Muscle of back (tissue), 13 donors: ENCODE results near the gene CCDC110. TPM values are rescaled to one million over a fixed set of nuclear protein-coding genes. Genes with fewer than 3 reads are reported as not detected.
A peak's percentile ranks its signal among the peaks of the same experiment; 100 is the strongest.
"Not testable (repeated sequence)": the region's sequence is repeated elsewhere in the genome, so short reads cannot be mapped to it uniquely, and the experiment has no call there.

Experiments
- DNase-seq, 3 donors: peaks; one replicate each; pipeline versions ENCODE4 v3.0.0 to v3.0.0-alpha.2; 2013
- long read RNA-seq, 9 donors: transcript quantifications; one replicate each; lab custom pipeline, GENCODE V29; 2026
- polyA plus RNA-seq, 10 donors: library from polyadenylated mRNA; unstranded; fragments of 120-200 nt; gene quantifications; one replicate each; pipeline ENCODE4 v1.2.1, GENCODE V29; 2013; ENCODE audit not compliant: insufficient read length in 10 of 10

Gene CCDC110
- polyA plus RNA-seq, result 1 to 10 TPM; 1.0 to 2.1 (median 1.5) TPM
- long read RNA-seq, donor 1, partial matches to known transcripts, result 0 of 1 reads
- long read RNA-seq, donor 1, other reads (novel, unspliced or antisense), result 0 of 1 reads
- long read RNA-seq, donor 2, result 0 reads
- long read RNA-seq, donor 3, result 0 reads
- long read RNA-seq, donor 4, result 0 reads
- long read RNA-seq, donor 5, partial matches to known transcripts, result 0 of 1 reads
- long read RNA-seq, donor 5, other reads (novel, unspliced or antisense), result 0 of 1 reads
- long read RNA-seq, donor 6, result 0 reads
- long read RNA-seq, donor 7, result 0 reads
- long read RNA-seq, donor 8, result 0 reads
- long read RNA-seq, donor 9, result 0 reads

DNA sequence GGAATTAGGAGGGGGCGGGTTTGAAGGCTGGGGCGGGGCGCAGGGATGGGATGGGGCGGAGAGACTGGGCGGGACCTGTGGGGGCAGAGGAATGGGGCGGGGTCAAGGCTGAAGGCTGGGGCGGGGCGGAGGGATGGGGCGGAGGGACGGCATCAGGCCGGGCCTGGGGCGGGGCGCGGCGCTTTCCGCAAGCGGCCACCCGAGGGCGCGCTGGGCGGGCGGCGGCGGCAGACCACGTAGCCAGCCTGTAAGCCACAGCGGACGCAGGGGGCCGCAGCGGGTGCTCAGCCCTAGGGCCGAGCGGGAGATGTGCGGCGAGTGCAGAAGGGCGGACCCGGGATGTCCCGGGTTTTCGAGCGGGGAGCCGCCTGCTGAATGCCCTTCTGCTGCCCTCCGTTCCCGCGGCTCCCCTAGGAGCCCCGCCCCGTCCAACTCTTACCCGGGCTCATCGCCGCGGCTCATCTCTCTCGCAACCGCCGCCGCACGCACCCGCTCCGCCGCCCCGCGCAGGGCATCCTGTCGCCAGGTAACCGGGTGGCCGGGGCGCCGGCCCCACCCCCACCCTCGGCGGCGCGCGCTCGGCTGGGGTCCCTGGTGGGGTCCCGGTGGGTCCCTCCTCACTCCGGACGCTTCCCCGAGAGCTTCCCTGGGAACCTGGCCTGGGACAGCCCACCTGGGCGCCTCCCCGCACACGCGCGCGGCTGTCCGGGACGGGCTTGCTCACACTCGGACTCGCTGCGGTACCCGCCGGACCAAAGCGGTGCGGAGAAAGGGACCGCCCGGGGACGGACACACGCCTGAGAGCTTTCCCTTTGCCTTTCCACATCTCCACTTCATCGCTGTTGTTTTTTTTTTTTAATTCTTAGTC, at the start of gene CCDC110:
CCDC110 (minus strand) TSS at position 499 of the 868 bp plus-strand sequence; CDS start at position 449, 50 bp downstream.
- peak; percentile 92 to 95 (median 94) for DNase-seq

DNA sequence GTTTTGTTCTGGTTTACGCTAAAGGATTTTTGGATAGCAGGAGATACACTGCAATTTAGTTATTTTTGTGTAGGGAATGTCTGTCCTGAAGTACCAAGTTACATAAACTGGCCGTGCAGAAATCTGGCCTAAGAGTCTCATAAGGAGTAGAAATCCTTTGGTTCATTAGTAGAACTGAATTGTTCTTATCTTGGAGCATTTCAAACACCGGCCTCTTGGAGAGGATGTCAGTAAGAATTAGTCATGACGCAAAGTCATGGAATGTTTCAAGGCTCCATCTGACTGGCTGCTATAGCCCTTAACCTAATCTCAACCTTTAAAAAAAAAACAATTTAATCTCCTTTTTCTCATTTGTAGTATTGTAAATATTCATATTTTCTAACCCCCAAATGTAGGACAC, 48.6 kb upstream of the CCDC110 start:
- no peak for DNase-seq

DNA sequence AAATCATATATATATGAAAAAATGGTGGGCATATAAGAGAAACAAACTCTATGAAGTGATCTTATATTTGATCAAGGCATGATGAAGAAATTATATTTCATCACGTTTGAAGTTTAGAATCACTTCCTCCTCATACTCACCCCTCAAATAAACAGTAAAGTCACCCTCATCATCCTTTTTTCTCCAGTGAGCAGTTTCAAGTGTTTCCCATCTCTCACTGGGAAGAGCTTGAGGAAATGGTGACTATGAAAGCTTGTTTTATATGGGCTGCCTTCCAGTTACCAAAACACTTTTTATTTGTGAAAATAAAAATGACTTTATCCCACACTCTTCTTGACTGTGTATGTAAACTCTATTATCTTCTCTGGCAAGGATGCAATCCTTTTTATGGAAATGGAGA, 47.0 kb upstream of the CCDC110 start:
- no peak for DNase-seq

DNA sequence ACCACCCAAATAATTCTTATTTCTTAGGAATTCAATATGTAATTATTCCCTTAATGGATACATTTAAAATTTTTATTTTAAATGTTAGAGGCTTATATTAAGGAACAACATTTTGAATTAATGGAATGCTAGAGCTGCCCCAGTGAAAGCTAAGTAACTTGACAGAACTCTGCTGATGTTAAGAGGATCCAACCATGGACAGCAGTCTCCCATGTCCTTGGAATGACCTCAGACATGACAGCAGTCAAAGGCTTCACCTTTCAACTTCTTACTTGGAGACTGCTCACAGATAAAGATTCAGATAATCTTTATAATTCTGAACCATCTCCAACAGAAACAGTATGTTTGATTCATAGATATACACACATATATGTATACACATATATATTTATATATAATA, 46.5 kb upstream of the CCDC110 start:
- DNase-seq, result no peak

DNA sequence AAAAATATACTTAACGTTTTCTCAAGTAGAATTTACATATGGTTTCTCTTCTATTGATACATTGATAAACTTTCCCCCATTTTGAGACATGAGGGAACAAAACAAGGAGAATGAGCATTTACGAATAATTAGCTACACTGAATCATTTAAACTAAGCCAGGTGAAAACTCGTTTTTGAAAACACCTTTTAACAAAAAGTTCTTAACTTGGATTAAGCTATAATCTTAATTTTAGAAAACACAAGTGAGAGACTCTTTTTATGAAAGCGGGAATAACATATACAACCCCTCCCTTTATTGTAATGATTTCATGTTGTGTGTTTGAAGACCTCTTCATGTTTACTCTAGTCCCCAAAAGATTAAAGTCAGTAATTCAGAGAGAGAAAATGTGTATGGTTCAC, 43.7 kb upstream of the CCDC110 start:
- DNase-seq, result no peak

DNA sequence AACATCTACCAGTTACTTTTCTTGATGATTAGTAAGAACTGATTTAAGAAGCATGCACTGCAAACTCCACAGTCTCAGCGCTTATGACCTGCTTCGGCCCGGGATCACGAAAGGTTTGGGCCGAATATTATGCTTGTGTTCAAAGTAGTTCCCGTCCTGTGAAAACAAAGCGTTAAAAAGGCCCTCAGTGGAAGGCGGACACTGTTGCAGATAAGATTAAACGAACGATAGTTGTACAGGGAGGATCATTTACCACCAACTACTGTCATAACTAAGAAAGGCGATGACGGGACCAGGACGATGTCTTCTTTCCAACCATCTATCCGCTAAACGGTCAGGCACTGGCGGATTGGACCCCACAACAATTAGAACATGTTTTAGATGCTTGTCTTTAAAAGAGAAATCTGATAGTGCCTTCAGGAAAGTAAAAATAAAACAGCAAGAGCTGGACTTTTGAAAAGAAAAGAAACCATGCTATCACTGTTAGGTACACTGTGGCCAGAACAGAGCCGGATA, 42.7 kb upstream of the CCDC110 start:
- DNase-seq, result no peak

DNA sequence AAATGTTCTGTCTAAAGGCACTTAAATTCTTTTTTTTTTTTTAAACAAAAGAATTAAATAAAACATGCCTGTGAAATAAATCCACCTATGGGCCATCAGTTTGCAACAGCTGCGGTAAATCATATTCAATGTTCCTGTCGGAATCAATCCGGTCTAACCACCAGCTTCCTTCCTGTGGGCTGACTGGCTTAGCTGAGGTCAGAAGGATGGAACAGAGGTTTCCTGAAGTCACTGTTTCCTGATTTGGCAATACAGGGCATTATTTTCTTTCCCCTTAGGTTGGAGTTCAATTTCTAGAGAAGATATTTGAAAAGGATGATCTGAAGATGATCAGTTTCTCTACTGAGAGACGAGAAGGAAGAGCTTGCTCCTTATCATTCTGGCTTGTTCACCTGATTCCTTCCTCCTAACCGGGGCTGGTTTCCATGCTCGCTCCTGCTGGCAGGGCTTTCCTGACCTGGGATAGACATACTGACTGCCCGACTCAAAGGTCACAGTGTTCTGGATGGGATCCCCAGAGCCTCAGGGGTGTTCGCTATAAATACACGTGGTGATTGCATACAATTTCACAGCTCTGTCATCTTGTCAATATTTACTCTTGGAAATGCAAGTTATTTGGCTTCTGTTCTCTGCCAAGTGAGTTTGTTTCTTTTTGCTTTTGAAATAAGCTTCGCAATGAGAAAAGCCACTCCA, 42.1 kb upstream of the CCDC110 start:
- no peak for DNase-seq

DNA sequence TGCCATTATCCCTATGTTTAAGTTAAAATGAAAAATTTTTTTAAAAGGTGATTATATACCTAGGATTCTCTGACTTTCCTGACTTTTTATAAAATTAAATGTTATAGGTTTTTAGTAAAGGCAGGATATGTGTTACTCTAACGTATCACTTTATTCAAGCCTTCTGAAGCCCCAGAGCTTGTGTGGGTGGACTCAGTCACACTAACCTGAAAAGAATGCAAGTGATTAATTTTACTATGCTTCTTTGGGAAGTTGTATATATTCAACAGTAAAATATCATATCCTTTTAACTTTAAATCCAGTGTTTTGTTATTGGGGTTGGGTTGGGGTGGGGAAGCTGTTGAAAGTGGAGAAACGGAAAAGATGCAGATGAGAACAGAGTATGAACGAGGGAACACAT, 41.0 kb upstream of the CCDC110 start:
- DNase-seq, result no peak

DNA sequence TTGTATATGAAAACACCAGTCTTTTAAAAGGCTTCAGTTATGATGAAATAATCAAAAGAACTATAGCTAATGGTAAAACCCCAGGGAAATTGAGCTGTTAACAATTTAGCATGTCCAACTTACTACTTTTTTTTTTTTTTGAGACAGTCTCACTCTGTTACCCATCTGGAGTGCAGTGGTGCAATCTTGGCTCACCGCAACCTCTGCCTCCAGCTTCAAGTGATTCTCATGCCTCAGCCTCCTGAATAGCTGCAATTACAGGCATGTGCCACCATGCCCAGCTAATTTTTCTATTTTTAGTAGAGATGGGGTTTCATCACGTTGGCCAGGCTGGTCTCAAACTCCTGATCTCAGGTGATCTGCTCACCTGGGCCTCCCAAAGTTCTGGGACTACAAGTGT, 39.7 kb upstream of the CCDC110 start:
- not testable (repeated sequence) for DNase-seq

DNA sequence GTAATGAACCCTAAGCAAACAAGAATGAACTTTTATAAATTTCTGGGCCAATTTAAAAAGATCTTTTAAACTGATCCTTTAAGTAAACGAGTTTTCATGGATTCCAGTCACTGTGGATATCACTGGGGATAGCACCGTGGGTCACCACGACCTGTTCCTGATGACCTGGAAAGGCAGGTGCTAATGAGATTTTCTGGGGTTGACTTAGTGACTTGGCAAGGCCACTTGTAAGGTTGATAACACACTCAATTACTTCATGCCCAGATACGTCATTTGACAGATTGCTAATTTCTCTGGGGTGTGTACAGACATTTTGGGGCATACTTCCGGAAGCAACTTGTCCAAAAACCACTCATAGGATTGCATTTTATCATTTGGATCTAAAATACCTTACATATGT, 39.3 kb upstream of the CCDC110 start:
- DNase-seq, result no peak

DNA sequence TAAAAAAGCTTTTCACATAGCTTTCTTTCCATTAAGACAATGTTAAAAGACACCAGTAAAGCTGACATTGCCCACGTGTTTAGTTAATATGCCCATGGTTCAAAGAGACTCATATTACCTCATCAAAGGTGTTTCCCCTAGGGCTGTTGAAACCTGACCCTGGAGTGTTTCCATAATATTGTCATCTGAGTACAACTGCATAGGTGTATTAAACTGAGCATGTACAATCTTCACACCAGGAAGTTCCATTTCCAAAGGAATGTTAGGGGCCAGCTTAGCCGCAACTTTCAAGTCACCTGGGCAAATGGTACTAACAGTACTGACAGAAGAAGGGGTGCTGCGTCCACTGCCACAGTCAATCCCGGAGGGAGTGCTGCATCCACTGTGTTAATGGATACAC, 36.6 kb upstream of the CCDC110 start:
- DNase-seq, result no peak

DNA sequence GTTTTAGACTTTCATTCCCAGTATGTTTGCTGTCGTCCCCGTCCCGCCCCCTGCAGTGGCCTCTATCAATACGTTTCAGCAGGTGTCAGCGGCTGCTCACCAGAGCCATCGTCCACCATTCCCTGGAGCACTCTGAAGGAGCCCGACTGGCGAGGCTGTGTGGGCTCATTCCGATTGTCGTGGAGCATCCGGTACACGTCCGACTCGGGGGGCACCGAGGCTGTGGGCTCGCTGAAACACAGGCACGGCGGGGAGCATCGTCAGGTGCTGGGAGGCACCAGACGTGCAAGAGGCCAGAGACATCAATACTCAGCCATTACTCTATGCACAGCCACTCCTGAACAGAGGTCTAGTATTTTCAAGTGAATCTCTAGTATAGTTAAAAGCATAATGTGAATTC, 34.9 kb upstream of the CCDC110 start:
- DNase-seq, result no peak

DNA sequence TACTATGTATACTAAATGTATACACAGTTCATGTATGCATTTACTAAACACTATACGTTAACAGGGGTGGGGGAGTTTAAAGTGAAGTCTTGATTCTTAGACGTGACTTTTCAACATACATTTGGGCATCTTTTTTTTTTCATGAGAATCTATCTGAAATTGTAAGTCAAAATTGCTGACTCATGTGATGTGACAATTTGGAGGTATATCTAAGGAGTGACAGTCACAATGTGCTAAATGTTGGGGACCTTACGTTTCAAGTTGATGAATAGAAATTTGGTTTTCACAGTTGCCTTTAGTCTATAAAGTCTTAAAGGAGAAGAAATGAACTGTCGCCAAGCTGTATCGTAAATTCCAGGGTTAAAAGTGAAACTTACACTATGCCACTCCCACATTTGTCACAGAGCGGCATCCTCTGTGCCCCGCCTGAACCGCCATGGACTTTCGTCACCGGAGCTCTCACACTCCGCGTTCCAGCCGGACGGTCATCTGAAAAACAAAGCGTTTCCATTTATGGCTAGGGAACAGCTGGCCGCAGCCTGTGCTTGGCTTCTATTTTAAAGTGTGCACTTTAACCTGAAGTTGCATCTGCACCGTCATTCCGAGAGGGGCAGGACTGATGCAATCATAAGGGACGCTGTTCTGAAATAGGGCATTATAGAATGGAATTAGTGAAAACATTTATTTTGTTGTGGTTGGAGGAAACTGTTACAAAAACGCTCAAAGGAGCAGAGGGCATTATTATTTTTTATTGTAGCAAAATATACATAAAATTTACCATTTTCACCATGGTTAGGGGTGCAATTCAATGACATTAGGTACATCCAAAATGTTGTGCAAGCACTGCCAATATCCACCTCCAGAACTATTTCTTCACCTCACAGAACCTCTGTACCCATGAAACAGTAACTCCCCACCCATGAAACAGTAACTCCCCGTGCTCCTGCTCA, 32.8 kb upstream of the CCDC110 start:
- peak; percentile 52 to 72 (median 69) for DNase-seq

DNA sequence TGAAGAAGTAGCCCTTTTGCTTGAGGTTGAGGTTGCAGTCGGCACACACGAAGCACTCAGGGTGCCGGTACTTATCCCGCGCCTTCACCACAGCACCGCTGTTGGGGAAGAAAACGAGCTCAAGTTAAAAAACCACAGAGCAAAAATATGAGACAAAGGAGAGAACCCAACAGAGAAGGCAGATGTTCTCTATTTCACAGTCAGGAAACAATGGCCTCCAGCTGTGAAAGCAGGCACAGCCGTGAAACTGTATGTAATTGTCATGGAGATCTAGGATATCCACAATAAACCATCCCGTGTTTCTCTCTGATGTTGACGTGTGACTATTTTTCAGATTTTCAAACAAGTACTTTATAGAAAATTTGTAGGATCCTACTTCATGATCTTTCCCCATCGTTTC, 30.9 kb upstream of the CCDC110 start:
- DNase-seq, result no peak

DNA sequence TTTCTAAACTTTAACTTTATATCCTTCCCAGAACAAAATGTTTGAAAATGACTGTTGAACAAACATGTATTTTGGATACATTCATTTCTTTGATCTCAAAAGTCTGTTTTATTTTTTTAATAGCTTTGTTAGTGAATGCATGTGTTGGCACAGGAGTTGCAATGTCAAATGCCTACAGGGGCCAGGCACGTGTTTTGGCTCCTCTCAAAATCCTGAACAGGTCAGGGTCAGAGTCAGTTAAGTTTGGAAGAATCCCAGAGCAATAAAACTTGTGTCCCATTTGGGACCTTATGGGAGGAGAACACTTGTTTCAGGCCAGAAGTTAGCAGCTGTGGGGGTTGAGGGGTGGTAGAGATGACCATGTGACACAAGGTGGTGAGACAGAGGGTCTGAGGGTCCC, 29.0 kb upstream of the CCDC110 start:
- no peak for DNase-seq

DNA sequence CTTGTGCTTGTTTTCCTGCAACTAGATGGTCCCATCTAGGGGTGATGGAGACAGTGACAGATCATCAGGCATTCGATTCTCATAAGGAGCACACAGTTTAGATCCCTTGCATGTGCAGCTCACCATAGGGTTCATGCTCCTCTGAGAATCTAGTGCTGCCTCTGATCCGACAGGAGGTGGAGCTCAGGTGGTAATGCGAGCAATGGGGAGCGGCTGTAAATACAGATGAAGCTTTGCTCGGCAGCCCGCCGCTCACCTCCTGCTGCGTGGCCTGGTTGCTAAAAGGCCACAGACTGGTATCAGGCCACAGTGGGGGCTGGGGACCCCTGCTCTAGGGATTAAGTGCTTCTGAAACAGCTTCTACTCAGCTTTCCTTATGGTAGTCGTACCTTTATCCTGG, 28.5 kb upstream of the CCDC110 start:
- DNase-seq, result no peak

DNA sequence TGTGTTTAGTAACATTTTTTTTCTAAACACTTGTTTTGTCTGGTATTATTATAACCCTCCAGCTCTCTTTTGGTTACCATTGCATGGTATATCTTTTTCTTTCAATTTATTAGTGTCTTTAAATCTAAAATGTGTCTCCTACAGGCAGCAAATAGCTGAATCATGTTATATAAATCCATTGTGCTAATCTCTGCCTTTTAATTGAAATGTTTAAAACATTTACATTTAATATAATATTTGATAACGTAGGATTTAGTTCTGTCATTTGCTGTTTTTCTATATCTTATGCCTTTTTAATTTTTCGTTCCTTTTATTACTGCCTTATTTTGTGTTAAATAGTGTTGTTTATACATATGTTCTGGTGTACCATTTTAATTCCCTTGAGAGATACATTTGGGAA, 17.1 kb upstream of the CCDC110 start:
- no peak for DNase-seq

DNA sequence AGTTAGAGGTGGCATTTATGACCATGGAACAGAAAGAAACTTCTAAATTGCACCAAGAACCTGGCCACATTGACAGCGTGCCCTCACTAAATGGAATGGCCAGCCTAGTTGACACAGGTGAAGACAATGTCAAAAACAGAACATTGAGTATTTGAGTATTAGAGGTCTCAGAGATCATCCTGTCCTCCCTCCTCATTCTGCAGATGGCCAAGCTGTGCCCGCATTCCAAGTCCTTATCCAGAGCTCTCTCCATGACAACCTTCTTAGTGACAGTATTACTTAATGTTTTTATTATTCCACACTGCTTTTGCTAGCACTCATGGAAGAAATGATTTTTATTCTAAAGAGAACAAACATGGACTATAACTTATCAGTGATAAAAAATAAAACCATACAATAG, 9.9 kb upstream of the CCDC110 start:
- no peak for DNase-seq

DNA sequence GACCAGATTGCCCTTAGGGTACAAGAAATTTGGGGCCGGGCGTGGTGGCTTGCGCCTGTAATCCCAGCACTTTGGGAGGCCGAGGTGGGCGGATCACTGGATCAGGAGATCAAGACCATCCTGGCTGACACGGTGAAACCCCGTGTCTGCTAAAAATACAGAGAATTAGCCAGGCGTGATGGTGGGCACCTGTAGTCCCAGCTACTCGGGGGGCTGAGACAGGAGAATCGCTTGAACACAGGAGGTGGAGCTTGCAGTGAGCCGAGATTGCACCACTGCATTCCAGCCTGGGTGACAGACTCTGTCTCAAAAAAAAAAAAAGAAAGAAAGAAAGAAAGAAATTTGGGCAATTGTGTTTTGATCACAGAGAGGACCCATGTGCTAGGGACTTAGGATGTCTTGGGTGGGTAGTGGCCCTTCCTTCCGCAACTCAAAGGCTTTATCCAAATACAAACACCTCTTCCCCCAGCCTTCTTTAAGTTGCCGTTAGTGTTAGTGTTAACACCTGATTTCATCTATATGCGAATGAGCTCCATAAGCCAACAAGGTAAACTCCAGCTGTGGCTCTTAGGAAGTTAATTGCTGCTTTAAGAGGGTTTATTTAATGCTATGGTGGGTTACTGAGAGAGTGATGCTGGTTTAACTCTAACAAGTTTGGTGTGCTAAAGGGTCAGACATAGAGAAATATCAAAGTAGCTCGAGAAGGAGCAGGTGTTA, 8.6 kb upstream of the CCDC110 start:
- DNase-seq, result no peak

DNA sequence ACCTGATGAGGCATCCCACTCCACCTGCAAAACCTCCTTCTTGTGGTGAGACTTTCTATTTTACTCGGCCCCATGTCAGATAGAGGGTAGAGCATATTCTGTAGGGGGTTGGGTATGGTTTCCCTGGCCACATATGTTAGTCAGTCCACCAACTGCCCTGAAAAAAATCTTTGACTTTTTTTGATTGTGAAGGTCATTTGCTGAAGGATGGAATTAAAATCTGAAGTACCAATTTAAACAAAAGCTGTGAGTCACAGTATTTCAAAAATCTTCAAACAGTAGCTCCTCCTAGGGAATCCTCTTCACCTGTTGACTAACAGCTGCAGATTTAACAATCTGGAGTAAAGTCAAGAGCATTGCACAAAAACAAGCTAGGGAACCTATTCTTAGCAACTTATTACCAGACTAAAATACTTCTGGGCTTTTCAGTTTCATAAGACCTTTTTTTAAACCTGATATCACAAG, 8.0 kb upstream of the CCDC110 start:
- DNase-seq, result peak in 1 of 3 donors; percentile 27
